RWPE2 (cell line): ENCODE results near the gene LYPLA2.
A peak's percentile ranks its signal among the peaks of the same experiment; 100 is the strongest.

ENCODE experiments used
- ATAC-seq: fragments of 200-7000 bp; cut with Tn5 transposase; 3 replicates; pipeline ENCODE4 v1.9.1; 2021; ENCODE audit warnings: low read depth
- DNase-seq: peaks from one replicate; pipeline ENCODE4 v3.0.0-alpha.2; 2020; ENCODE audit warnings: low spot score
- H3K27ac ChIP-seq: fragments of 450-650 bp; 2 replicates; pipeline ENCODE4 v1.5.1; 2017; ENCODE audit warnings: mild to moderate bottlenecking; ENCODE audit not compliant: poor library complexity, severe bottlenecking
- H3K27me3 ChIP-seq: fragments of 250-450 bp; sonication (Bioruptor Pico); 2 replicates; pipeline ENCODE4 v1.5.1; 2021; ENCODE audit warnings: mild to moderate bottlenecking, moderate library complexity; ENCODE audit not compliant: insufficient read depth, poor library complexity, severe bottlenecking
- H3K36me3 ChIP-seq: fragments of 250-450 bp; sonication (Bioruptor Pico); 2 replicates; pipeline ENCODE4 v1.5.1; 2020; ENCODE audit warnings: low read depth, mild to moderate bottlenecking, moderate library complexity
- H3K4me1 ChIP-seq: fragments of 250-450 bp; sonication (Bioruptor Pico); 2 replicates; pipeline ENCODE4 v1.5.1; 2021; ENCODE audit warnings: mild to moderate bottlenecking, moderate library complexity; ENCODE audit not compliant: insufficient read depth, poor library complexity, severe bottlenecking
- H3K4me3 ChIP-seq: fragments of 250-450 bp; sonication (Bioruptor Pico); 2 replicates; pipeline ENCODE4 v1.5.1; 2021; ENCODE audit warnings: mild to moderate bottlenecking, moderate library complexity; ENCODE audit not compliant: severe bottlenecking
- H3K9me3 ChIP-seq: fragments of 250-450 bp; sonication (Bioruptor Pico); 2 replicates; pipeline ENCODE4 v1.5.1; 2021; ENCODE audit warnings: mild to moderate bottlenecking, moderate library complexity; ENCODE audit not compliant: severe bottlenecking
- CTCF ChIP-seq: fragments of 450-650 bp; IDR thresholded peaks from one replicate; pipeline ENCODE4 v1.5.1; 2017; ENCODE audit warnings: mild to moderate bottlenecking, moderate library complexity; ENCODE audit not compliant: poor library complexity, severe bottlenecking

LYPLA2 gene

GRCh38 chr1:23804183-23804835 is 13.4 kb downstream of the LYPLA2 start:
- H3K36me3 ChIP-seq: peaks cover 7% of the 10 kb centered on the region; the same call in 1 of the 2 replicates
- no peaks in the 10 kb centered on the region for H3K9me3 ChIP-seq
- no peaks in the 10 kb centered on the region for H3K27me3 ChIP-seq
- no peaks in the 10 kb centered on the region for H3K4me1 ChIP-seq
- ATAC-seq (no peak), DNase-seq (no peak)
- no peak overlapping the region for H3K4me3 ChIP-seq
- H3K27ac ChIP-seq: no peak overlapping the region
- TF ChIP-seq CTCF: no peak

GRCh38 chr1:23805025-23805424 is 14.1 kb downstream of the LYPLA2 start:
- Histone ChIP-seq H3K9me3 (no peaks in the 10 kb centered on the region), H3K4me1 (no peaks in the 10 kb centered on the region), H3K27me3 (no peaks in the 10 kb centered on the region), H3K36me3 (0 out of 2 replicates have a peak, but pooled peaks cover 7% of the 10 kb centered on the region), H3K4me3 (no peak overlapping the region), H3K27ac (no peak overlapping the region)
- TF ChIP-seq CTCF: no peak
- DNase-seq: no peak
- ATAC-seq: no peak

- Histone ChIP-seq H3K4me1 (no peaks in the 10 kb centered on the region), H3K27me3 (no peaks in the 10 kb centered on the region), H3K36me3 (0 out of 2 replicates have a peak, but pooled peaks cover 7% of the 10 kb centered on the region), H3K9me3 (no peaks in the 10 kb centered on the region), H3K4me3 (no peak overlapping the region), H3K27ac (no peak overlapping the region)
- ATAC-seq (no peak), DNase-seq (no peak)
- TF ChIP-seq CTCF: no peak
These were observed 15.3 kb downstream of the LYPLA2 start for GRCh38 chr1:23806280-23806679.

GRCh38 chr1:23807453-23807852 is 16.5 kb downstream of the LYPLA2 start:
- no peak for TF ChIP-seq CTCF
- H3K36me3 ChIP-seq: peaks cover 8% of the 10 kb centered on the region; the same call in 1 of the 2 replicates

GRCh38 chr1:23809751-23810171 is 18.8 kb downstream of the LYPLA2 start:
- peak; percentile 75 for ATAC-seq
- peak; percentile 84 for TF ChIP-seq CTCF

More at GRCh38 chr1:23807453-23807852, 16.5 kb downstream of the LYPLA2 start:
- no peaks in the 10 kb centered on the region for H3K9me3 ChIP-seq
- H3K4me3 ChIP-seq: no peak overlapping the region
- no peak overlapping the region for H3K27ac ChIP-seq
- ATAC-seq (no peak), DNase-seq (no peak)
- no peaks in the 10 kb centered on the region for H3K4me1 ChIP-seq
- H3K27me3 ChIP-seq: no peaks in the 10 kb centered on the region

More at GRCh38 chr1:23809751-23810171, 18.8 kb downstream of the LYPLA2 start:
- DNase-seq: no peak
- Histone ChIP-seq H3K4me3 (no peak overlapping the region), H3K27ac (no peak overlapping the region), H3K27me3 (no peaks in the 10 kb centered on the region), H3K9me3 (no peaks in the 10 kb centered on the region), H3K4me1 (no peaks in the 10 kb centered on the region), H3K36me3 (peaks cover 19% of the 10 kb centered on the region)
